GM15510 (cell line): ENCODE results near the gene LCN6.

Experiments
- POLR2A ChIP-seq: IDR thresholded peaks from 3 replicates; pipeline ENCODE4 v1.6.1; 2011; ENCODE audit warnings: borderline replicate concordance; ENCODE audit not compliant: insufficient read length; ENCODE audit errors: extremely low read depth

The LCN6 gene

DNA sequence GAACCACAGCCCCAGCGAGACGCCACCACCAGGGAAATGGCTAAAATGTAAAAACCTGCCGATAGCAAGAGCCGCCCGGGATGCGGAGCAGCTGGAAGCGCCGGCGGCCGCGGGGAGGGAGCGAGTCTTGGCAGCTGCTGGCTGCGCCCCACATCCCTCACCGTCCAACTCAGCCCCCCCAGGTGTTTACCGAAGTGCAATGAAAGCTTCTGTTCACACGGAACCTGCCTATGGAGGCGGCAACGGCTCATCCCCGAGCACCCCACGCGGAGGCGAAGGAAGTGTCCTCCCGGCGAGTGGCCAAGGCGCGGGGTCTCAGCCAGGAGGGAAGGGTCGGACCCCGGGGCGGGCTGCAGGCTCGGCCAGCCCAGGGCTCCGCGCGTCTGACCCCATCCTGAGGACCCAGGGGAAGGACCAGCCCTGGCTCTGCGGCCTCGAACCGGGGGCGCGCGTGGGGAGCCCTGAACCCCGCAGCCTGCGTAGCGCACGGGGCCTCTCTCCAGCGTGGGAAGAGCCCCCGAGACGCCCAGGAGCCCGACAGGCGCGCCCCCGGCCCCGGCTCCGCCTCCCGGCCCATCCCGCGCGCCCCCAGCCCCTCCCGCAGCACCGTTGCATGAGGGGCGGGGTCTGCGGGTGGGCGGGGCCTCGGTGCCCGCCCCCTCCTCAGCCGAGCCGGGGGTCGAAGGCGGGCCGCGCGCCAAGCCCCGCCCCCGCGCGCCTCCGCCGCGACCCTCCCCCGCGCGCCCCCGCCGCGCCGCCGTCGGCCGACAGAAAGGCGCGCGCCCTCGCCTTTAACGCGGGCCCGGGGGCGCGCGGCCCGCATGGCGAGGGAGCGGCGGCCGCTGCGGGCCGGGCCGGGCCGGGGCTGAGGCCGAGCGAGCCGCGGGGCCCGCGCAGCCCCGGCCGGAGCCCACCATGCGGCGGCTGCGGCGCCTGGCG, 36.3 kb downstream of the LCN6 start, which contains the start of gene DIPK1B:
Gene DIPK1B, plus strand, starts transcription at position 822 of the 939 bp plus-strand sequence. Its CDS starts 94 bp downstream, at position 916.
- TF ChIP-seq POLR2A = no peak

DNA sequence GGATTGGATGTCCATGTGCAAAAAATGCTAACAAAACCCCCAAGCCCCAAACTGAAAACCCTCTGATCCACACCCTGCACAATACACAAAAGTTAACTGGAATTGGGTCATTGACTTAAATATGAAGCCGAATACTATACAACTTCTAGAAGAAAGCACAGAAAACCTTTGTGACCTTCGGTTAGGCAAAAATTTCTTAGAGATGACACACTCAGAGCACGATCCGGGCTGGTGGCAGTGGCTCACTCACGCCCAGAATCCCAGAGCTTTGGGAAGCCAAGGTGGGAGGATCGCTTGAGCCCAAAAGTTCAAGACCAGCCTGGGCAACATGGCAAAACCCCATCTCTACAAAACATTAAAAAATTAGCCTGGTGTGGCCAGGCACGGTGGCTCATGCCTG, 37.8 kb downstream of the LCN6 start:
- no peak for TF ChIP-seq POLR2A

GRCh38 chr9:136709454-136710109, 38.7 kb downstream of the LCN6 start:
- TF ChIP-seq POLR2A = no peak

- TF ChIP-seq POLR2A = no peak
Observed at GRCh38 chr9:136707849-136708517, 40.3 kb downstream of the LCN6 start.

- no peak for TF ChIP-seq POLR2A
Observed at GRCh38 chr9:136707011-136707410, 41.3 kb downstream of the LCN6 start.

DNA sequence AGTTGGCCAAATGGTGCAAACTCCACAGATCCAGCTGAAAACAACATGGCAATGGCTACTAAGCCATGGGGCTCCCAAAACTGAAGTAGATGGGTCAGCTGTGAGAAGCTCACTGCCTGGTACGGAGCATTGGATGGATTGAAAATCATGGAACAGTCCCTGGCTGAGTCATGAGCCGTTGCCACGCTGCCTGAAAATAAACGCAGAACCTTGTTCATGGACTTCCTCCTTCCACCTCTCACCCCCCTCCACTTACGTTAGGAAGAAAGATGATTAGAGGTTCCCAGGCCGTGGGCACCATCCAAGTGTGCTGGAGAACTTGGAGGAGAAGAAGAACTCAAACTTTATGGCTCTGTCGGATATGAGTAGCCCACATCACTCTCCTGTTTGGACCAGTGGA, 42.8 kb downstream of the LCN6 start:
- TF ChIP-seq POLR2A = no peak

DNA sequence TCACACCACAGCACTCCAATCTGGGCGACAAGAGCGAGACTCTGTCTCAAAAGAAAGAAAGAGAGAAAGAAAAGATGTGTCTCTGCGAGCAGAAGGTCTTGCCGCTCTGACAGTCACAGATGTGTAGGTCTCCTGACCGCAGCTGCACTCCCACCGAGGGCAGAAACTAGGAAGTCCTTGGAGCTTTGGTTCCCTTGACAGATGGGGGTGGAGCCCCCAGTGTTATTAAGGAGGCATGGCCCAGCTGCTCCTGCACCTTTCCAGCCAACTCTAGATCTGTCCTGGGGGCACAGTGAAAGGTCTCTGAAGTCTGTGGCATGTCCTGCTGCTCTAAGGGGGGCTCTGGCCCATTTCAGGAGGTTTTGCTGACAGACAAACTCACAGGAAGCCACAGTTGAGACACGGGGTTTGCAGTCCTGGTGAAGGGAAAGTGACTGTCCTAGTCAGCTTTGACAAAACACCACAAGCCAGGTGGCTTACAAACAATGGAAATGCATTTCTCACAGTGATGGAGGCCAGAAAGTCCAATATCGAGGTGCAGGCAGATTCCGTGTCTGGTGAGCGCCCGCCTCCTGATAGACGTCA, 45.0 kb downstream of the LCN6 start:
- no peak for TF ChIP-seq POLR2A

- TF ChIP-seq POLR2A = no peak
Observed at GRCh38 chr9:136701668-136702053, 46.7 kb downstream of the LCN6 start.

GRCh38 chr9:136700959-136701667, 47.2 kb downstream of the LCN6 start:
- no peak for TF ChIP-seq POLR2A

GRCh38 chr9:136700304-136700703, 48.0 kb downstream of the LCN6 start:
- TF ChIP-seq POLR2A = no peak

GRCh38 chr9:136698635-136699246, 49.6 kb downstream of the LCN6 start:
- no peak for TF ChIP-seq POLR2A

GRCh38 chr9:136697821-136698526, 50.4 kb downstream of the LCN6 start:
- no peak for TF ChIP-seq POLR2A

- TF ChIP-seq POLR2A = no peak
Observed at GRCh38 chr9:136697146-136697820, 51.0 kb downstream of the LCN6 start.
